Smooth muscle cell (in vitro differentiated cells): ENCODE data around the gene FBXW8. TPM values are rescaled to one million over a fixed set of nuclear protein-coding genes. Genes with fewer than 3 reads are reported as not detected.

ENCODE experiments used
- DNase-seq: peaks from one replicate; lab custom pipeline; 2025; ENCODE audit not compliant: unreplicated experiment; lab: John Stamatoyannopoulos, UW
- H2AFZ ChIP-seq: fragments of 200-600 bp; sonication (generic); 2 replicates; pipeline ENCODE4 v1.6.0; 2016; ENCODE audit warnings: antibody characterized with exemption, low read depth, mild to moderate bottlenecking
- H3F3A ChIP-seq: fragments of 200-600 bp; sonication (generic); 2 replicates; pipeline ENCODE4 v1.6.0; 2017; ENCODE audit warnings: antibody characterized with exemption, low read depth
- H3K27ac ChIP-seq: fragments of 200-600 bp; sonication (generic); 2 replicates; pipeline ENCODE4 v1.5.1; 2016; ENCODE audit warnings: low read depth, mild to moderate bottlenecking
- H3K27me3 ChIP-seq: fragments of 200-600 bp; sonication (generic); 2 replicates; pipeline ENCODE4 v1.6.1; 2016; ENCODE audit warnings: low read depth, mild to moderate bottlenecking
- H3K36me3 ChIP-seq: fragments of 200-600 bp; sonication (generic); 2 replicates; pipeline ENCODE4 v1.5.1; 2016; ENCODE audit warnings: low read depth
- H3K4me1 ChIP-seq: fragments of 200-600 bp; sonication (generic); 2 replicates; pipeline ENCODE4 v1.5.1; 2016; ENCODE audit warnings: low read depth
- H3K4me2 ChIP-seq: fragments of 200-600 bp; sonication (generic); 2 replicates; pipeline ENCODE4 v1.6.0; 2016; ENCODE audit warnings: mild to moderate bottlenecking
- H3K4me3 ChIP-seq: fragments of 200-600 bp; sonication (generic); 2 replicates; pipeline ENCODE4 v1.5.1; 2016; ENCODE audit warnings: mild to moderate bottlenecking
- H3K79me2 ChIP-seq: fragments of 200-600 bp; sonication (generic); 2 replicates; pipeline ENCODE4 v1.6.0; 2016; ENCODE audit warnings: low read depth, mild to moderate bottlenecking
- H3K9ac ChIP-seq: fragments of 200-600 bp; sonication (generic); 2 replicates; pipeline ENCODE4 v1.6.0; 2016; ENCODE audit warnings: low read depth
- H3K9me3 ChIP-seq: fragments of 200-600 bp; sonication (generic); replicated peaks from 2 replicates; pipeline ENCODE4 v1.5.1; 2016; ENCODE audit warnings: low read depth
- H4K20me1 ChIP-seq: fragments of 200-600 bp; sonication (generic); 2 replicates; pipeline ENCODE4 v1.6.0; 2016; ENCODE audit warnings: low read depth
- WGBS: methylation state at CpG from one replicate; pipeline ENCODE4 v1.1.7; 2016; ENCODE audit warnings: low lambda C conversion rate; 5-methylcytosine and 5-hydroxymethylcytosine counted together
- polyA plus RNA-seq: library from polyadenylated mRNA; unstranded; fragments of >200 nt; fragmentation: Nextera tagmentation; extraction: Ambion mirVana; gene quantifications from 2 replicates; pipeline ENCODE4 v1.2.1, GENCODE V29; 2016
- total RNA-seq: library from RNA; depleted of rRNA; stranded (reverse); fragments of >200 nt; gene quantifications from 2 replicates; pipeline ENCODE4 v1.2.3, GENCODE V29; 2014
- TF ChIP-seq, protein P1 (sequence below): fragments of 200-600 bp; sonication (generic); IDR thresholded peaks from 2 replicates; pipeline ENCODE4 v1.5.1; 2017; ENCODE audit warnings: borderline replicate concordance, mild to moderate bottlenecking, antibody characterized with exemption; ENCODE audit not compliant: insufficient read depth, poor library complexity, severe bottlenecking

The FBXW8 gene
- total and polyA plus RNA-seq, 2 experiments from 2014 or later, result 16.9 to 18.3 TPM

- H3K4me2 ChIP-seq, result no peak overlapping the region
- H3K9ac ChIP-seq, result no peak overlapping the region
- no peaks in the 10 kb centered on the region for H3K27me3 ChIP-seq
- H3K9me3 ChIP-seq, result no peaks in the 10 kb centered on the region
- no peak overlapping the region for H3K4me3 ChIP-seq
- peaks cover 8% of the 10 kb centered on the region for H3K4me1 ChIP-seq
- H4K20me1 ChIP-seq, result no peaks in the 10 kb centered on the region
- H3K27ac ChIP-seq, result no peak overlapping the region
- no peak overlapping the region for H2AFZ ChIP-seq
- 96% methylated on average over 3 of the region's 3 CpGs for WGBS
- H3K79me2 ChIP-seq, result no peaks in the 10 kb centered on the region
- H3K36me3 ChIP-seq, result no peaks in the 10 kb centered on the region
- DNase-seq, result no peak
- TF ChIP-seq, protein P1, sequence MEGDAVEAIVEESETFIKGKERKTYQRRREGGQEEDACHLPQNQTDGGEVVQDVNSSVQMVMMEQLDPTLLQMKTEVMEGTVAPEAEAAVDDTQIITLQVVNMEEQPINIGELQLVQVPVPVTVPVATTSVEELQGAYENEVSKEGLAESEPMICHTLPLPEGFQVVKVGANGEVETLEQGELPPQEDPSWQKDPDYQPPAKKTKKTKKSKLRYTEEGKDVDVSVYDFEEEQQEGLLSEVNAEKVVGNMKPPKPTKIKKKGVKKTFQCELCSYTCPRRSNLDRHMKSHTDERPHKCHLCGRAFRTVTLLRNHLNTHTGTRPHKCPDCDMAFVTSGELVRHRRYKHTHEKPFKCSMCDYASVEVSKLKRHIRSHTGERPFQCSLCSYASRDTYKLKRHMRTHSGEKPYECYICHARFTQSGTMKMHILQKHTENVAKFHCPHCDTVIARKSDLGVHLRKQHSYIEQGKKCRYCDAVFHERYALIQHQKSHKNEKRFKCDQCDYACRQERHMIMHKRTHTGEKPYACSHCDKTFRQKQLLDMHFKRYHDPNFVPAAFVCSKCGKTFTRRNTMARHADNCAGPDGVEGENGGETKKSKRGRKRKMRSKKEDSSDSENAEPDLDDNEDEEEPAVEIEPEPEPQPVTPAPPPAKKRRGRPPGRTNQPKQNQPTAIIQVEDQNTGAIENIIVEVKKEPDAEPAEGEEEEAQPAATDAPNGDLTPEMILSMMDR, result no peak
- no peaks in the 10 kb centered on the region for H3F3A ChIP-seq
These were observed 147.8 kb downstream of the FBXW8 start for GRCh38 chr12:117058442-117059072.

GRCh38 chr12:117059156-117059555 is 148.4 kb downstream of the FBXW8 start:
- Histone ChIP-seq H3K4me1 (peaks cover 8% of the 10 kb centered on the region), H3K9me3 (no peaks in the 10 kb centered on the region), H3K4me3 (no peak overlapping the region), H2AFZ (no peak overlapping the region), H3K27me3 (no peaks in the 10 kb centered on the region), H3K79me2 (no peaks in the 10 kb centered on the region), H3K27ac (no peak overlapping the region), H4K20me1 (no peaks in the 10 kb centered on the region), H3K36me3 (no peaks in the 10 kb centered on the region), H3K9ac (no peak overlapping the region), H3F3A (no peaks in the 10 kb centered on the region), H3K4me2 (no peak overlapping the region)
- TF ChIP-seq, protein P1, result no peak
- WGBS, result 84% methylated on average over 8 of the region's 8 CpGs
- DNase-seq, result no peak

- Histone ChIP-seq H3K79me2 (no peaks in the 10 kb centered on the region), H3K4me2 (no peak overlapping the region), H3F3A (no peaks in the 10 kb centered on the region), H3K4me3 (no peak overlapping the region), H4K20me1 (no peaks in the 10 kb centered on the region), H3K36me3 (no peaks in the 10 kb centered on the region), H3K4me1 (peaks cover 8% of the 10 kb centered on the region), H3K9ac (no peak overlapping the region), H3K9me3 (no peaks in the 10 kb centered on the region), H2AFZ (no peak overlapping the region), H3K27ac (no peak overlapping the region), H3K27me3 (no peaks in the 10 kb centered on the region)
- WGBS, result 44% methylated on average over 21 of the region's 21 CpGs
- no peak for DNase-seq
- TF ChIP-seq, protein P1, result no peak
These were observed 149.6 kb downstream of the FBXW8 start for GRCh38 chr12:117060246-117060928.
